GM19023 (cell line): ENCODE results near the gene HNF1A.
"Not testable (repeated sequence)": the region's sequence is repeated elsewhere in the genome, so short reads cannot be mapped to it uniquely, and the experiment has no call there.

Experiments used
- ATAC-seq: cut with Tn5 transposase; IDR thresholded peaks from one replicate; pipeline ENCODE4 v1.9.1; 2021; ENCODE audit warnings: mild to moderate bottlenecking, moderate library complexity; ENCODE audit not compliant: unreplicated experiment

The HNF1A gene, protein sequence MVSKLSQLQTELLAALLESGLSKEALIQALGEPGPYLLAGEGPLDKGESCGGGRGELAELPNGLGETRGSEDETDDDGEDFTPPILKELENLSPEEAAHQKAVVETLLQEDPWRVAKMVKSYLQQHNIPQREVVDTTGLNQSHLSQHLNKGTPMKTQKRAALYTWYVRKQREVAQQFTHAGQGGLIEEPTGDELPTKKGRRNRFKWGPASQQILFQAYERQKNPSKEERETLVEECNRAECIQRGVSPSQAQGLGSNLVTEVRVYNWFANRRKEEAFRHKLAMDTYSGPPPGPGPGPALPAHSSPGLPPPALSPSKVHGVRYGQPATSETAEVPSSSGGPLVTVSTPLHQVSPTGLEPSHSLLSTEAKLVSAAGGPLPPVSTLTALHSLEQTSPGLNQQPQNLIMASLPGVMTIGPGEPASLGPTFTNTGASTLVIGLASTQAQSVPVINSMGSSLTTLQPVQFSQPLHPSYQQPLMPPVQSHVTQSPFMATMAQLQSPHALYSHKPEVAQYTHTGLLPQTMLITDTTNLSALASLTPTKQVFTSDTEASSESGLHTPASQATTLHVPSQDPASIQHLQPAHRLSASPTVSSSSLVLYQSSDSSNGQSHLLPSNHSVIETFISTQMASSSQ

GRCh38 chr12:120978296-120979219, at the start of gene HNF1A:
HNF1A (plus strand) TSS chr12:120978543; CDS start chr12:120978769, 226 bp downstream.
- no peak for ATAC-seq

GRCh38 chr12:120928864-120929652, 49.3 kb upstream of the HNF1A start:
- no peak for ATAC-seq

DNA sequence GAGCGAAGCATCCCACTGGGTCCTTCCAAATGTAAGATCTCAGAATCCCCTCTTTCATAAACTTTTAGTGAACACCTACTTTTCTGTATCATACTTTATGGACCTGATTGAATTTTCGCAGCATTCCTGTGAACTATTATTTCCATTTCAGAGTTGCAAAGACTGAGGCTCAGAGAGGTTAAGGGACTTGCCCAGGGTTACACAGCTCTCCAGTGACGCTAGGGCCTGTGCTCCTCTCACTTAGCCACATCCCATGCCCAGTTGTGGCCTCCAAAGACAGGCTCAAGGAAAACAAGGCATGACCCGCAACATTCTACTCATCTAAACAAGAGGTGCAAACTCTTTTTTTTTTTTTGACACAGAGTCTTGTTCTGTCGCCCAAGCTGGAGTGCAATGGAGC, 48.3 kb upstream of the HNF1A start:
- ATAC-seq: no peak

GRCh38 chr12:120932058-120932457, 46.3 kb upstream of the HNF1A start:
- no peak for ATAC-seq

GRCh38 chr12:120932956-120933526, 45.3 kb upstream of the HNF1A start:
- ATAC-seq: no peak

DNA sequence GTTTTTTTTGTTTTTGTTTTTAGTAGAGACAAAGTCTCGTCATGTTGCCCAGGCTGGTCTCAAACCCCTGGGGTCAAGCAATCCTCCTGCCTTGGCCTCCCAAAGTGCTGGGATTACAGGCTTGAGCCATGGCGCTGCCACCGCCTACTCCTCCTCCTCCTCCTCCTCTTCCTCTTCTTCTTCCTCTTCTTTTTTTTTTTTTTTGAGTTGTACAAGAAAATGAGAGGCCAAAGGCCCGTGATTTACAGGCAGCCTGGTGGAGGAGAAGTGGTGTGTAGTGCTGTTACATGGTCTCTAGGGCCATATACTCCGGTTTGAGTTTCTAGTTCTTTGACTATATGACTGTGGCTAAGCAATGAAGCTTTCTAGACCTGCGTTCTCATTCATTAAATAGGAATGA, 44.6 kb upstream of the HNF1A start:
- no peak for ATAC-seq

- ATAC-seq: no peak
These were observed 42.1 kb upstream of the HNF1A start for GRCh38 chr12:120936197-120936596.

DNA sequence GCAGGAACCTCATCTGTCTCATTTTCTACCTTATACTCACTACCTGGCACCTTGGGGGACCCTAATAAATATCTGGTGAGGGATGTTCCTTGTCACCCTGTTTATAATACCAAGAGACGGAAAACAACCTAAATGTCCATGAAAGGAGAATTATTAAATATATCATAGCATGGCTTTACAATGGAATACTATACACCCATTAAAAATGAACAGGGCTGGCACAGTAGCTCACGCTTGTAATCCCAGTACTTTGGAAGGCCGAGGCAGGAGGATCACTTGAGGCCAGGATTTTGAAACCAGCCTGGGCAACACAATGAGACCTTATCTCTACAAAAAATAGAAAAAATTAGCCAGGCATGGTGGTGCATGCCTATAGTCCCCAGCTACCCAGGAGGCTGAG, 39.8 kb upstream of the HNF1A start:
- ATAC-seq: no peak

GRCh38 chr12:120939523-120939922, 38.8 kb upstream of the HNF1A start:
- ATAC-seq: no peak

DNA sequence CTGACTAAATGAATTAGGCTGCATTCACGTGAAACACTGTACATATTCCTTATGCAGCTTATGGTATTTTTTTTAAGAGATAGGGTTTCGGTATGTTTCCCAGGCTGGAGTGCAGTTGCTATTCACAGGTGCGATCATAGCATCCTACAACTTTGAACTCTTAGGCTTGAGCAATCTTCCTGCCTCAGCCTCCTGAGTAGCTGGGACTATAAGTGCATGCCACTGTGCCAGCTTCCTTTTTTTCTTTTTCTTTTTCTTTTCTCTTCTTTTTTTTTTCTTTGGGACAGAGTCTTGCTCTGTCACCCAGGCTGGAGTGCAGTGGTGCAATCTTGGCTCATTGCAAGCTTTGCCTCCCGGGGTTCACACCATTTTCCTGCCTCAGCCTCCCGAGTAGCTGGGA, 38.3 kb upstream of the HNF1A start:
- no peak for ATAC-seq

- ATAC-seq: no peak
These were observed 37.5 kb upstream of the HNF1A start for GRCh38 chr12:120940799-120941198.

DNA sequence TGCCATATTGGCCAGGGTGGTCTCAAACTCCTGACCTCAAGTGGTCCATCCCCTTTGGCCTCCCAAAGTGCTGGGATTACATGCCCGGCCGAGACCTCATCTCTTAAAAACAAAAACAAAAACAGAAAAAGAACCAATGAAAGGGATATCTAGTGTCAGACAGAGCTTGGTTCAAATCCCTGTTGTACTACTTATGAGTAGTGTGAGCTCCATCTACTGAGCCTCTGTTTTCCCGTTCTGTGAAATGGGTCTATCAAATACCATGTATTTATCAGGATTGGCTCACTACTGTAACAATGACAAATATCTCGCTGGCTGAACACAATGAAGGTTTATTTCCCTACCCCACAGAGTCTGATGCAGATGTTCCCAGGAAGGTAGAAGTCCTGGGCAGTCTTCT, 36.9 kb upstream of the HNF1A start:
- no peak for ATAC-seq

GRCh38 chr12:120941846-120942405, 36.4 kb upstream of the HNF1A start:
- no peak for ATAC-seq

DNA sequence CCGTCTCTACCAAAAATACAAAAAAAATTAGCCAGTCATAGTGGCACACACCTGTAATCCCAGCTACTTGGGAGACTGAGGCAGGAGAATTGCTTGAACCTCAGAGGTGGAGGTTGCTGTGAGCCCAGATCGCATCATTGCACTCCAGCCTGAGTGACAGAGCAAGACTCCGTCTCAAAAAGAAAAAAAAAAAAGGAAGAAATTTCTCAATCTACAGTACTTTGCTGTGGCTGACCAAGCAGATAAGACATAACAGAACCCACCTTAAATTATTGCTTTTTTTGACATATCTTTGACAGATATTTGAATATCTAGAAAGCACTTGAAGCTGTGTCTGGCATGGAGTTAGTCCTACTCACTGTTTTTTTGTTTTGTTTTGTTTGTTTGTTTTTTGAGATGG, 34.9 kb upstream of the HNF1A start:
- no peak for ATAC-seq

DNA sequence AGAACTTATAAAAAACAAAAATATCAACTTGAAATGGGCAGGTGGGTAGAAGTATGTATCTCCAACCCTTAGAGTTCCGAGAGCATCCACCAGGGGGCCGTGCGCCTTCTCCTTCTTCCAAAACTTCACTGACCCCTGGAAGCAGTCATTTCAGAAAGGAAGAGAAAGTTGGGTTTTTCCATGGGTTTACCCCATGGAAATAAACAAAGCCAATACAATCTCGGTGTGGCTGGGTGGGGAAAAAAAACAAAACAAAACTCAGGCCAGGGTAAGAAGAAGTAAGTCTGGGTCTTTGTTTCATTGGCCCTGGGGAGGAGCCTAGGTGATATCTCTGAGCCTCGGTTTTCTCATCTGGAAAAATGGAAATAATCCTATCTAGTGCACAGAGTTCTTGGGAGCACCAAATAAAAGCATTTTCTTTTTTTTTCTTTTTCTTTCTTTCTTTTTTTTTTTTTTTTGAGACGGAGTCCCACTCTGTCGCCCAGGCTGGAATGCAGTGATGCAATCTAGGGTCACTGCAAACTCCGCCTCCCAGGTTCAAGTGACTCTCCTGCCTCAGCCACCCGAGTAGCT, 33.6 kb upstream of the HNF1A start:
- no peak for ATAC-seq

DNA sequence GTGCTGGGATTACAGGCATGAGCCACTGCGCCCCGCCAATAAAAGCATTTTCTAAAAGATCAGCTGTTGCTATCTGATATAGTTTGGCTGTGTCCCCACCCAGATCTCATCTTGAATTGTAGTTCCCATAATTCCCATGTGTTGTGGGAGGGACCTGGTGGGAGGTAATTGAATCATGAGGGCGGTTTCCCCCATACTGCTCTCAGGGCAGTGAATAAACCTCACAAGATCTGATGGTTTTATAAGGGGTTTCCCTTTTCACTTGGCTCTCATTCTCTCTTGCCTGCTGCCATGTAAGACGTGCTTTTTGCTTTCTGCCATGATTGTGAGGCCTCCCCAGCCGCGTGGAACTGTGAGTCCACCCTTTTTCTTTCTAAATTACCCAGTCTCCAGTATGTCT, 32.8 kb upstream of the HNF1A start:
- not testable (repeated sequence) for ATAC-seq

- not testable (repeated sequence) for ATAC-seq
These were observed 28.0 kb upstream of the HNF1A start for GRCh38 chr12:120950260-120950799.

DNA sequence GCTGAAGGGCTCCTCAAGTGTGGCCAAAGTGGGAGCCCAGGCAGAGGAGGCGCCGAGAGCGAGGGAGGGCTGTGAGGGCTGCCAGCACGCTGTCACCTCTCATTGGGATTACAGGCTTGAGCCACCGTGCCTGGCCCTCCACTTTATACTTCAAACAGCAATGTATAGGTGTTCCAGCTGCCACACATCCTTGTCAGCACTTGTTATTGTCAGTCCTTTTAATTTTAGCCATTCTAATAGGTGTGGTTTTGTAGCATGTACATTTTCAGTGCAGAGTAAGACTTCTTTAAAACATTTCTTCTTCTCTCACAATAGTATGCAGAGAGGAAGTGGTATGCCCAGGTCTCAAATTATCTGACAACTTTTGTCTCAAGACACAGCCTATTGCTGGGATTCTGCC, 27.5 kb upstream of the HNF1A start:
- ATAC-seq: no peak

DNA sequence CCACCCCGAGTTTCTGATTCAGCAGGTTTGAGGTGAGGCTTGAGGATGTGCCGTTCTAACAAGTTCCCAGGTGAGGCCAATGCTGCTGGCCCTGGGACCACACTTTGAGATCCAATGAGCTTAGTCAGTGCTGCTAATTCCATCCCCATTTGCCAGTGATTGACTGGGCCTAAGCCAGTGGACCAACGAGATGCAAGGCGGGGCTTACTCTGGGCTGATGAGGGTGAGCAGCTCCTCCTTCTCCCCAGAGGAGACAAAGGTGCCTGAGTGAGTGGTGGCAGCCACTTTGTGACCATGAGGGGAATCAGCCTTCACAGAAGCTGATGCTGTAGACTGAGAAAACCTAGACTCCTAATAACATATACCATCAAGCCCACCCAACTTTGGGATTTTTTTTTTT, 23.1 kb upstream of the HNF1A start:
- no peak for ATAC-seq
